HepG2 (cell line): ENCODE data around the gene SYT8. TPM values are rescaled to one million over a fixed set of nuclear protein-coding genes. Genes with fewer than 3 reads are reported as not detected.

Source experiments
- BCL6 ChIP-seq: IDR thresholded peaks from 2 replicates; pipeline ENCODE4 v1.6.1; 2016; ENCODE audit warnings: missing genetic modification reagents, missing compliant biosample characterization
- BORCS8-MEF2B ChIP-seq: sonication (generic); formaldehyde crosslinking; IDR thresholded peaks from 2 replicates; pipeline ENCODE4 v1.8.0; 2022; ENCODE audit warnings: mild to moderate bottlenecking, missing genetic modification reagents
- CTCF ChIP-seq: sonication (generic); formaldehyde crosslinking; IDR thresholded peaks from 2 replicates; pipeline ENCODE4 v1.5.0; 2020; ENCODE audit warnings: mild to moderate bottlenecking, missing genetic modification reagents, moderate library complexity
- FOXA1 ChIP-seq, 2 experiments: fragments of 450-650 bp in 1 of 2; sonication (generic) in 1 of 2; formaldehyde crosslinking in 1 of 2; IDR thresholded peaks; 2 replicates each; pipeline versions ENCODE4 v1.4.0 to v1.6.1; 2016 to 2020; ENCODE audit warnings: missing genetic modification reagents in 1 of 2
- GATAD2A ChIP-seq: IDR thresholded peaks from 2 replicates; pipeline ENCODE4 v1.6.1; 2016
- RAD21 ChIP-seq: fragments of 450-650 bp; formaldehyde crosslinking; IDR thresholded peaks from 2 replicates; pipeline ENCODE4 v1.5.0; 2020; ENCODE audit warnings: mild to moderate bottlenecking
- TCF7 ChIP-seq: sonication (generic); IDR thresholded peaks from 2 replicates; pipeline ENCODE4 v1.6.1; 2016; ENCODE audit warnings: antibody characterized with exemption, low read depth
- ZMYM4 ChIP-seq: sonication (generic); formaldehyde crosslinking; IDR thresholded peaks from 2 replicates; pipeline ENCODE4 v1.8.1; 2023; ENCODE audit warnings: mild to moderate bottlenecking, missing genetic modification reagents
- ZNF160 ChIP-seq: sonication (generic); formaldehyde crosslinking; IDR thresholded peaks from 2 replicates; pipeline ENCODE4 v1.8.0; 2022; ENCODE audit warnings: mild to moderate bottlenecking, inconsistent platforms, missing genetic modification reagents
- ZNF280B ChIP-seq: sonication (generic); formaldehyde crosslinking; IDR thresholded peaks from 2 replicates; pipeline ENCODE4 v1.5.0; 2020; ENCODE audit warnings: missing genetic modification reagents, mild to moderate bottlenecking, borderline replicate concordance
- ZNF33A ChIP-seq: sonication (generic); formaldehyde crosslinking; IDR thresholded peaks from 2 replicates; pipeline ENCODE4 v1.5.1; 2020; ENCODE audit warnings: missing genetic modification reagents, mild to moderate bottlenecking, moderate library complexity, borderline replicate concordance
- polyA plus RNA-seq, 8 experiments: library from polyadenylated mRNA; depleted of rRNA in 3 of 8; stranded (reverse) in 7 of 8; unstranded in 1 of 8; fragments of >200 nt; fragmentation: Illumina TruSeq in 4 of 8; extraction: Trizol in 4 of 8; gene quantifications; 2 replicates each; pipeline versions ENCODE4 v1.2.1 to v1.2.3, GENCODE V29; 2011 to 2016; ENCODE audit warnings: low read depth in 4 of 8, missing spikeins in 1 of 8, mixed read lengths in 1 of 8; ENCODE audit not compliant: insufficient read depth in 1 of 8
- total RNA-seq, 5 experiments: library from RNA; depleted of rRNA; stranded (reverse); fragments of >200 nt; fragmentation: Illumina TruSeq; extraction: Trizol; gene quantifications; 2 replicates each; pipeline ENCODE4 v1.2.3, GENCODE V29; 2016; ENCODE audit warnings: low read depth in 1 of 5
- TF ChIP-seq, protein P1 (sequence below): sonication (generic); formaldehyde crosslinking; IDR thresholded peaks from 2 replicates; pipeline ENCODE4 v1.4.0; 2020; ENCODE audit warnings: mild to moderate bottlenecking, missing genetic modification reagents
- TF ChIP-seq, protein P2 (sequence below): sonication (generic); formaldehyde crosslinking; IDR thresholded peaks from 2 replicates; pipeline ENCODE4 v1.4.0; 2020; ENCODE audit warnings: missing genetic modification reagents
- TF ChIP-seq, protein P3 (sequence below): sonication (generic); formaldehyde crosslinking; IDR thresholded peaks from 2 replicates; pipeline ENCODE4 v1.5.0; 2020; ENCODE audit warnings: mild to moderate bottlenecking, missing genetic modification reagents

The SYT8 gene
- total and polyA plus RNA-seq, 2 of the 13 experiments (the other 11 are each of a cell fraction or from before 2014, with no cell fraction given), result 0.60 to 2.3 TPM

GRCh38 chr11:1837171-1838076, 2.6 kb downstream of the SYT8 start (continued):
- TF ChIP-seq, protein P1, sequence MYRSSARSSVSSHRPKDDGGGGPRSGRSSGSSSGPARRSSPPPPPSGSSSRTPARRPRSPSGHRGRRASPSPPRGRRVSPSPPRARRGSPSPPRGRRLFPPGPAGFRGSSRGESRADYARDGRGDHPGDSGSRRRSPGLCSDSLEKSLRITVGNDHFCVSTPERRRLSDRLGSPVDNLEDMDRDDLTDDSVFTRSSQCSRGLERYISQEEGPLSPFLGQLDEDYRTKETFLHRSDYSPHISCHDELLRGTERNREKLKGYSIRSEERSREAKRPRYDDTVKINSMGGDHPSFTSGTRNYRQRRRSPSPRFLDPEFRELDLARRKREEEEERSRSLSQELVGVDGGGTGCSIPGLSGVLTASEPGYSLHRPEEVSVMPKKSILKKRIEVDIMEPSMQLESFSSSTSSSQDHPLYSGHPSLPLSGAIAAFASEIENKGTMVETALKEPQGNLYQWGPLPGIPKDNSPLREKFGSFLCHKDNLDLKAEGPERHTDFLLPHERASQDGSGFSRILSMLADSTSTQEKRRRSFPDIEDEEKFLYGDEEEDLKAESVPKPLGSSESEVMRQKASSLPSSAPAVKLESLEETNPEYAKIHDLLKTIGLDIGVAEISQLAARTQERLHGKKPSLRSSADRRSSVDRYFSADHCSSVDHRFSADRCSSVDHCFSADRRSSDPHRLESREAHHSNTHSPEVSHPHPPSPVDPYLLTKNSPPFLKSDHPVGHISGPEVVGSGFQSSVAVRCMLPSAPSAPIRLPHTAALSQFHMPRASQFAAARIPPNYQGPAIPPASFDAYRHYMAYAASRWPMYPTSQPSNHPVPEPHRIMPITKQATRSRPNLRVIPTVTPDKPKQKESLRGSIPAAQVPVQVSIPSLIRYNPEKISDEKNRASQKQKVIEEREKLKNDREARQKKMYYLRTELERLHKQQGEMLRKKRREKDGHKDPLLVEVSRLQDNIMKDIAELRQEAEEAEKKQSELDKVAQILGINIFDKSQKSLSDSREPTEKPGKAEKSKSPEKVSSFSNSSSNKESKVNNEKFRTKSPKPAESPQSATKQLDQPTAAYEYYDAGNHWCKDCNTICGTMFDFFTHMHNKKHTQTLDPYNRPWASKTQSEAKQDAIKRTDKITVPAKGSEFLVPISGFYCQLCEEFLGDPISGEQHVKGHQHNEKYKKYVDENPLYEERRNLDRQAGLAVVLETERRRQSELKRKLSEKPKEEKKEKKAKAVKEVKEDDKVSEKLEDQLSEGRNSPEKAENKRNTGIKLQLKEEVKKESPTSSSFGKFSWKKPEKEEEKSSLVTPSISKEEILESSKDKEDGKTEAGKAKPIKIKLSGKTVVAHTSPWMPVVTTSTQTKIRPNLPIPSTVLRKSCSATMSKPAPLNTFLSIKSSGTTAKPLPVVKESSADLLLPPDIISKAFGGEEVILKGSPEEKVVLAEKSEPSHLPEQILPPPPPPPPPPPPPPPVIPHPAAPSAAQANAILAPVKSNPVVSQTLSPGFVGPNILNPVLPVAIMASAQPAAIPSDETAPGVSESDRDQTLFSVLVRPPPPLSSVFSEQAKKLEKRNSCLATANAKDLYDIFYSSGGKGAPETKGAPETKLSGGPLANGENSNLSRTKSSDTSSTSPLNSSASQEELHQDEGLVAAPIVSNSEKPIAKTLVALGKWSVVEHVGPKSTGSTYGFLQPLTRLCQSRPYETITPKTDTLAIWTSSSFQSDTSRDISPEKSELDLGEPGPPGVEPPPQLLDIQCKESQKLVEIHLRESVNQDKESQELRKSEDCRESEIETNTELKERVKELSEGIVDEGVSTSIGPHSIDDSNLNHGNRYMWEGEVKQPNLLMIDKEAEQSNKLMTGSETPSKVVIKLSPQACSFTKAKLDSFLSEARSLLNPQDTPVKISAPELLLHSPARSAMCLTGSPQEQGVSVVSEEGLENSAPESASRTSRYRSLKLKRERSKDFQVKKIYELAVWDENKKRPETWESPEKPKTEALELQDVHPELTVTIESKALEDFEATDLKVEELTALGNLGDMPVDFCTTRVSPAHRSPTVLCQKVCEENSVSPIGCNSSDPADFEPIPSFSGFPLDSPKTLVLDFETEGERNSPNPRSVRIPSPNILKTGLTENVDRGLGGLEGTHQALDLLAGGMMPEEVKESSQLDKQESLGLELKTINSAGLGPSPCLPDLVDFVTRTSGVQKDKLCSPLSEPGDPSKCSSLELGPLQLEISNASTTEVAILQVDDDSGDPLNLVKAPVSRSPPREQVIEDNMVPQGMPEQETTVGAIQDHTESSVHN (CRISPR knock-in tag), result no peak
- TF ChIP-seq ZNF33A (CRISPR knock-in tag), result 0 out of 2 replicates have a peak, but pooled peaks have one; percentile 62
- TF ChIP-seq BCL6 (CRISPR knock-in tag), result 0 out of 2 replicates have a peak, but pooled peaks have one; percentile 24
- TF ChIP-seq, protein P2, sequence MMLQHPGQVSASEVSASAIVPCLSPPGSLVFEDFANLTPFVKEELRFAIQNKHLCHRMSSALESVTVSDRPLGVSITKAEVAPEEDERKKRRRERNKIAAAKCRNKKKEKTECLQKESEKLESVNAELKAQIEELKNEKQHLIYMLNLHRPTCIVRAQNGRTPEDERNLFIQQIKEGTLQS (CRISPR knock-in tag), result no peak
- peak; percentile 44; the same call in 1 of the 2 replicates for TF ChIP-seq BORCS8-MEF2B (CRISPR knock-in tag)
- 0 out of 2 replicates have a peak, but pooled peaks have one; percentile 49 for TF ChIP-seq ZNF280B (CRISPR knock-in tag)
- peak; percentile 97 for TF ChIP-seq CTCF (CRISPR knock-in tag)
- peak; percentile 16; the same call in 1 of the 2 replicates for TF ChIP-seq ZMYM4 (CRISPR knock-in tag)
- 0 out of 2 replicates have a peak, but pooled peaks have one; percentile 67 for TF ChIP-seq ZNF160 (CRISPR knock-in tag)
- TF ChIP-seq, protein P3, sequence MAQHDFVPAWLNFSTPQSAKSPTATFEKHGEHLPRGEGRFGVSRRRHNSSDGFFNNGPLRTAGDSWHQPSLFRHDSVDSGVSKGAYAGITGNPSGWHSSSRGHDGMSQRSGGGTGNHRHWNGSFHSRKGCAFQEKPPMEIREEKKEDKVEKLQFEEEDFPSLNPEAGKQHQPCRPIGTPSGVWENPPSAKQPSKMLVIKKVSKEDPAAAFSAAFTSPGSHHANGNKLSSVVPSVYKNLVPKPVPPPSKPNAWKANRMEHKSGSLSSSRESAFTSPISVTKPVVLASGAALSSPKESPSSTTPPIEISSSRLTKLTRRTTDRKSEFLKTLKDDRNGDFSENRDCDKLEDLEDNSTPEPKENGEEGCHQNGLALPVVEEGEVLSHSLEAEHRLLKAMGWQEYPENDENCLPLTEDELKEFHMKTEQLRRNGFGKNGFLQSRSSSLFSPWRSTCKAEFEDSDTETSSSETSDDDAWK (CRISPR knock-in tag), result no peak
- TF ChIP-seq FOXA1 (IDR thresholded peaks at IDR 0.05), result no peak
- TF ChIP-seq FOXA1 (CRISPR knock-in tag; IDR thresholded peaks at IDR 0.05), result no peak
- 0 out of 2 replicates have a peak, but pooled peaks have one; percentile 12 for TF ChIP-seq GATAD2A (CRISPR knock-in tag)
- TF ChIP-seq RAD21 (CRISPR knock-in tag), result peak; percentile 92
- TF ChIP-seq TCF7, result no peak
